ENCODE measurements around the gene TCL1B. TPM values are rescaled to one million over a fixed set of nuclear protein-coding genes. Genes with fewer than 3 reads are reported as not detected.

Gene TCL1B
- total RNA-seq, 1 experiment from 2014 or later, result not detected

- no TSS peak for BruUV-seq (replicated peaks)
- TF ChIP-seq TCF7L2 (IDR thresholded peaks at IDR 0.05; ENCODE audit: low read depth, low read length), result no peak
- no peak for TF ChIP-seq SIN3A (IDR thresholded peaks at IDR 0.05; ENCODE audit: borderline replicate concordance, insufficient read depth, low read depth, low read length)
- TF ChIP-seq, protein P1, sequence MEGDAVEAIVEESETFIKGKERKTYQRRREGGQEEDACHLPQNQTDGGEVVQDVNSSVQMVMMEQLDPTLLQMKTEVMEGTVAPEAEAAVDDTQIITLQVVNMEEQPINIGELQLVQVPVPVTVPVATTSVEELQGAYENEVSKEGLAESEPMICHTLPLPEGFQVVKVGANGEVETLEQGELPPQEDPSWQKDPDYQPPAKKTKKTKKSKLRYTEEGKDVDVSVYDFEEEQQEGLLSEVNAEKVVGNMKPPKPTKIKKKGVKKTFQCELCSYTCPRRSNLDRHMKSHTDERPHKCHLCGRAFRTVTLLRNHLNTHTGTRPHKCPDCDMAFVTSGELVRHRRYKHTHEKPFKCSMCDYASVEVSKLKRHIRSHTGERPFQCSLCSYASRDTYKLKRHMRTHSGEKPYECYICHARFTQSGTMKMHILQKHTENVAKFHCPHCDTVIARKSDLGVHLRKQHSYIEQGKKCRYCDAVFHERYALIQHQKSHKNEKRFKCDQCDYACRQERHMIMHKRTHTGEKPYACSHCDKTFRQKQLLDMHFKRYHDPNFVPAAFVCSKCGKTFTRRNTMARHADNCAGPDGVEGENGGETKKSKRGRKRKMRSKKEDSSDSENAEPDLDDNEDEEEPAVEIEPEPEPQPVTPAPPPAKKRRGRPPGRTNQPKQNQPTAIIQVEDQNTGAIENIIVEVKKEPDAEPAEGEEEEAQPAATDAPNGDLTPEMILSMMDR (IDR thresholded peaks at IDR 0.05), result no peak
- no peak for TF ChIP-seq POLR2AphosphoS5 (IDR thresholded peaks at IDR 0.05; ENCODE audit: low read depth, low read length)
- TF ChIP-seq REST (IDR thresholded peaks at IDR 0.05; ENCODE audit: insufficient read depth in 1 of 2, low read depth in 2 of 2, low read length in 1 of 2), result no peak
- H3K36me3 ChIP-seq (ENCODE audit: control insufficient read depth, insufficient read depth, low read length), result no peaks in the 10 kb centered on the region
- H3K27me3 ChIP-seq (ENCODE audit: control insufficient read depth, insufficient read depth, low read length), result no peaks in the 10 kb centered on the region
- no peaks in the 10 kb centered on the region for H3K4me1 ChIP-seq (ENCODE audit: control insufficient read depth, insufficient read depth, low read length)
- CTCF ChIA-PET, result no interaction called here
- intact Hi-C loops (cut with micrococcal nuclease; ENCODE audit: unreplicated experiment) (no loop called here), in situ Hi-C loops (cut with HindIII; ENCODE audit: low pct_unique_long_range_greater_than_20kb, low sequenced_read_pairs) (no loop called here)
- ATAC-seq (no peak), DNase-seq (ENCODE audit: low read depth, low spot score) (no peak)
- H3K9me3 ChIP-seq (ENCODE audit: control insufficient read depth, insufficient read depth, low read depth, low read length), result no peaks in the 10 kb centered on the region
- POLR2A ChIA-PET, result interaction anchor here (0.6 kb wide), 1 partner anchor 30 kb away, joined by 4 read pairs; no protein-coding TSS in a partner anchor
- H3K27ac ChIP-seq (ENCODE audit: low read length), result no peak overlapping the region
- H3K4me3 ChIP-seq (ENCODE audit: low read depth in 2 of 2, low read length in 2 of 2), result no peak overlapping the region
Observed at GRCh38 chr14:95692109-95692508, 5.9 kb downstream of the TCL1B start.

- TF ChIP-seq, protein P1 (IDR thresholded peaks at IDR 0.05), result no peak
- TF ChIP-seq POLR2AphosphoS5 (IDR thresholded peaks at IDR 0.05; ENCODE audit: low read depth, low read length) (no peak), TCF7L2 (IDR thresholded peaks at IDR 0.05; ENCODE audit: low read depth, low read length) (no peak), REST (IDR thresholded peaks at IDR 0.05; ENCODE audit: insufficient read depth in 1 of 2, low read depth in 2 of 2, low read length in 1 of 2) (no peak), SIN3A (IDR thresholded peaks at IDR 0.05; ENCODE audit: borderline replicate concordance, insufficient read depth, low read depth, low read length) (no peak)
- Histone ChIP-seq H3K9me3 (ENCODE audit: control insufficient read depth, insufficient read depth, low read depth, low read length) (no peaks in the 10 kb centered on the region), H3K4me1 (ENCODE audit: control insufficient read depth, insufficient read depth, low read length) (no peaks in the 10 kb centered on the region), H3K27me3 (ENCODE audit: control insufficient read depth, insufficient read depth, low read length) (no peaks in the 10 kb centered on the region; the same call in 1 of the 2 replicates), H3K27ac (ENCODE audit: low read length) (no peak overlapping the region), H3K36me3 (ENCODE audit: control insufficient read depth, insufficient read depth, low read length) (no peaks in the 10 kb centered on the region), H3K4me3 (ENCODE audit: low read depth in 2 of 2, low read length in 2 of 2) (no peak overlapping the region)
- DNase-seq (ENCODE audit: low read depth, low spot score) (no peak), ATAC-seq (no peak)
- intact Hi-C loops (cut with micrococcal nuclease; ENCODE audit: unreplicated experiment) (no loop called here), in situ Hi-C loops (cut with HindIII; ENCODE audit: low pct_unique_long_range_greater_than_20kb, low sequenced_read_pairs) (no loop called here)
- CTCF ChIA-PET, result no interaction called here
- BruUV-seq (replicated peaks), result no TSS peak
- POLR2A ChIA-PET, result no interaction called here
Observed at GRCh38 chr14:95695051-95695450, 8.8 kb downstream of the TCL1B start.

Measured in Panc1 (cell line).